MV-4-11 (cell line): ENCODE measurements around the gene TTC9B.

Experiments
- DNase-seq: peaks from one replicate; lab custom pipeline; 2025; lab: John Stamatoyannopoulos, UW

Gene TTC9B

DNA sequence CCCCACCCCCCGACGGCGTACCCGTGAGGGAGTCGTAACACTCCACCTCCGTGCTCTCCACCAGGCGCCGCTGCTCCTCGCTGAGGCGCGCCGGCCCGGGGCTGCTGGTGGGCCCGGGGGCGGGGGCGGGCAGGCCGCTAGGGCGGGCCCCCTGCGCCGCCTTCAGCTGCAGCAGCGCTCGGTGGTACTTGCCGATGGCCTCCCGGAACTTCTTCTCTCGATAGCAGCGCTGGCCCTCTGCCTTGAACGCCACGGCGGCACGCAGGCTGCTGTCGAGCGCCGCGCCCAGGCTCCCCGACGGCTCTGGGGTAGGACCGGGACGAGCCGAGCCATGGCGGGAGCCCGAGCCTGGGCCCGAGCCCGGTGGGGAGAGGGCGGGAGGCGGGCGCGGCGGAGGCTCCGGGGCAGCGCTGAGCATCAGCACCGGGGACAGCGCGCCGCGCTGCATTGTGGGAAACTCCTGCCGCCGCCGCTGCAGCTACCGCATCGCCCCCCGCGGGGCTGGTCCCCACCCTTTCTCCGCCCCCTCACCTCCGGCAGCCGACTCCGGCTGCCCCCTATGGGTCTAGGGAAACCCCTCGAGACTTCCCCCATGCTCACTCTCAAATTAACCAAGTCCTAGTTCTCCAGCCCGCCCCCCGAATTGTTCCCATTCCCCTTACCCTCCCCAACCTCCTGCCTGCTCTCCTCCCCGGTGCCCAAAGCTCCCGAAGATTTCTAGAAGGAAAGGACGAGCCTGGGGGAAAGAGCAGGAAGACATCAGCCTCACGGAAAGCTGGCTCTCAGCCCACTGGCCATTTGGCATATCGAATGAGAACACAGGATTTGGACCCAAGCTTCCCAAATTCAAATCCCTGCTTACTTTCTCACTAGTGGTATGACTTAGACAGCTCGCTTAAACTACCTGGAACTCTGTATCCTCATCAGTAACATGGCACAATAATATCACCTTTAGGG lies at the start of gene TTC9B:
Gene TTC9B (minus strand): TSS at position 451 of the 957 bp plus-strand sequence. CDS start 3 bp downstream, at position 448.
- no peak for DNase-seq

DNA sequence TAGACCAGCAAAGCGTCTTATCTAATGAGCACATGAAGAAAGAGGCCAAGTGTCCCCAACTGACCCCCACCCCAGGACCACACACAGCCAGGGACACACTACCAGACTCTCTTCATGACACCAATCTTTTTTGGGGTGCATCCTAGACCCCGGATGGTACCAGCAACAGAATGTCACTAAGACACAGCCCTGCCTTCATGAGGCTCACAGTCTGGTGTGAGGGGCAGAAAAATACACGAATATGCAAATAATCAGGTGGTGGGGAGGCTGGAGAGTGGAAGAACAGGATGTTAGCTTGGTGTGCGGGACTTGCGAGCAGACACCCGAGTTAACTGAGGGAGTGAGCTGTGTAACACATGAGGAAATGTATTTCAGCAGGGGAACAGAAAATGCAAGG lies 49.4 kb upstream of the TTC9B start:
- DNase-seq: no peak

DNA sequence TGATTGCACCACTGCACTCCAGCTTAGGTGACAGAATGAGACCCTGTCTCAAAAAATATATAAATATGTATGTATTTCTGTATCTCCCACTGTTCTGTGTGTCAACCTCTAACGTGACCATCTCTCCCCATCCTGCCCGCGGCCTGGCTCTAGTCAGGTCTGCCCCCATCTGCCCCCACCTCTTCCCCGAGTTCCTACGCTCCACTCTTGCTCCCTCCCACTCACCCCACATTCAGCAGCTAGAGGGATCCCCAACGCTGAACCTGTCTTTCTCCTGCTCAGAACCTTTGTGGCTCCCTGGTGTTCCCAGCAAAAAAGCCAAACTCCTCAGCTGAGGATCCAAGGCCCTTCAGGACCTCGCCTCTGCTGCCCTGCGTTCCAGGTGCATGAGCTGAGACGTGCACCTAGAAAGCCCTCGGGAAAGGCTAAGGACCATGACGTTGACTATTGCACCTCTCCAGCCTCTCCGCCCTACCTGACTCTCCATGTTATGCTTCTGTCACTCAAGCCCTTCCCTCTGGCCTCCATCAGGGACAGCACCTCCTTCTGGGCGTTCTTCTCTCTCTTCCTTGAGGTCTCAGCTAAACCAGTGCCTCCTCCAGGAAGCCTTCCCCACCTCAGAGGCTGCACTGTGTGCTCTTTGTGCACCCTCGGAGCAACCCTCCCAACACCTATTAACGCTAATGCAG lies 48.9 kb upstream of the TTC9B start:
- no peak for DNase-seq

DNA sequence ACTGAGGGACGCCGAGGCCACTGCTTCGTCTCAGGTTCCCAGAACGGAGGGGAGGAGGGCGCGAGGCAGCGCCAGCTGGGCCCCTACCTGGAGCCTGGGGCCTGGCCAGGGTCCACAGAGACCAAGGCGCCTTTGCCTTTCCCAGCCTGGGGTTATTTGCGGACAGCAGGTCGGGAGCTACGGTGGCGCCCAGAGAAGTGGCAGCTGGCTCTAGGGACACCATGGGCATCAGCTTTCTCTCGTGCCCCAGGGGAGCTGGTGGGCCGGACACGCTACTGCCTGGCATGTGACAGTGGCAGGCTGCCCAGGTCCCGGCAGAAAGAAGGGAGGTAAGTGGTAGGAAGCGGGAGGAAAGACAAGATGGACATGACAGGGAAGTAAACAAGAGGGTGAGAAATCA lies 47.9 kb upstream of the TTC9B start:
- DNase-seq: no peak

DNA sequence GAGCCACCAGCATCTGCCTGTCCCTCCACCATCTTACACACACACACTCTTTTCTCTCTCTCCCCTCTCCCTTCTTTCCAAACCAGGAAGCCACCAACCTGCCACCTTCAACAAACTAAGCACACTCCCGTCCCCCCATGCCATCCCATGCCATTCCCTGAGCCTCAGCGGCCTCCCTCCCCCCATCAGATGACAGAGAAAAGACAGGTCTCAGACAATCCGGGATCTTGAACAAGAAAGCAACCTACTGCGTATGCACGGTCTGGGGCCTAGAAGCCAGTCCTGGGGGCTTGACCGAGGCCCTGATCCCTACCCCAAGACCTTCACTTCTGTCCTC lies 47.5 kb upstream of the TTC9B start:
- no peak for DNase-seq

DNA sequence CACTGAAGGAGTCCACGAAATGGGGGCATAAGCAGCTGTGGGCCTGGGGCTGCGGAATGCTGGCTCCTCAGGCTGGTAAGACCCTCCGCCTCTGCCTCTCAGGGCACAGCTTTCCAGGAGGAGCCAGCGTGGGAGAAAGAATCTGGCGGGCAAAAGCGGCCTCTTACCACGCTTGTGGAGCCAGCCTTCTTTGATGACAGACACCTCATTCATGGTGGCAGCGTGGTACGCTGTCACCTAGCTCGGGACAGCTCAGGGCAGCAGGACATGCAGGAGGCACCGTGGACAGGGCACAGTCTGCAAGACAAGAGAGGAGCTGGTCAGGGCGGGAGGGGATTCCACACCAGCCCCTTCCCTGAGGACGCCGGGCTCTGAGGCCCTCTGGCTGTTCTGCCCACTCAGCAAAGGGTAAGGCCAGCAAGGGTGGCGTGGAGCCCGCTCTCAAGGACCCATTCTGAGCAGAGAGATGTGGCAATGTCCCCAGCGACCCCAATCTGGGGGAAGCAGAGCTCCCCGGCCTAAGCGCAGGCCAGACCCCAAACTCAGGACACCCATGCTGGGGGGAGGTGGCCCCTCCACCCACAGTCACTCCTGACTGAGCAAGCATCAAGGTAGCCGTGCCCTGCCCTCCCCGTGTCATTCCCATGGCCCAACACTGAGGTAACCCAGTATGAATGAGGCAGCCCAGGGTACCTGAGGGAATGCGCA lies 47.0 kb upstream of the TTC9B start:
- DNase-seq: no peak

DNA sequence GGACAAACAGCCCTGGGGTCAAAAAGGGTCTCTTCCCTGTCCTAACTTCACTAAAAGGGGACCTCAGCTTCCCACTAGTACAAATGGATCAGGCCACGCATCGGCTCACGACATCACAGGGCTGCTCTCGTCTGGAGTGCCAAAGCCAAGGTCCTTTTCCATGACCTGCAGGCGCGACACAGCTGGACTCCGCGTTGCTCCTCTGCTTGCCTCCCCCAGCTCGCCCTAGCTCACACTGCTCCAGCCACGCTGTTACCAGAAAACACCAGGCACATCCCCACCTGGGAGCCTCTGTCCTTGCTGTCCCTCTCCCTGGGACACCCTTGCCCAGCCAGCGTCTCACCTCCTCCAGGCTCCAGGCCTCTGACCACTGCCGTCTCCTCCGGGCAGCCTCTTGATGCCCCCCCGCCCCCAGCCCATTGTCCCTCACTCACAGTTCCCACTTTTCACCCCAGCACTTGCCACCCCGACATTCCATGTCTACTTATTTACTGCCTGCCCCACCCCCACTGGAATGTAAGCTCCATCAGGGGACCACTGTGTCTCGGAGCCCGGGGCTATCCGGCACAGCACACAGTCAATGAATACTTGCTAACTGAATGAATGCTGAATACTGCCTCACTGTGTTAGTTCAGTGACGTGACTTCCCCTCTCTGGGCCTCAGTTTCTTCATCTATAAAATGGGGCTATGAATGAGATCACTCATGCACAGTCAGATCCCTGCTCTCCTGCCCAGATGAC lies 46.3 kb upstream of the TTC9B start:
- no peak for DNase-seq

DNA sequence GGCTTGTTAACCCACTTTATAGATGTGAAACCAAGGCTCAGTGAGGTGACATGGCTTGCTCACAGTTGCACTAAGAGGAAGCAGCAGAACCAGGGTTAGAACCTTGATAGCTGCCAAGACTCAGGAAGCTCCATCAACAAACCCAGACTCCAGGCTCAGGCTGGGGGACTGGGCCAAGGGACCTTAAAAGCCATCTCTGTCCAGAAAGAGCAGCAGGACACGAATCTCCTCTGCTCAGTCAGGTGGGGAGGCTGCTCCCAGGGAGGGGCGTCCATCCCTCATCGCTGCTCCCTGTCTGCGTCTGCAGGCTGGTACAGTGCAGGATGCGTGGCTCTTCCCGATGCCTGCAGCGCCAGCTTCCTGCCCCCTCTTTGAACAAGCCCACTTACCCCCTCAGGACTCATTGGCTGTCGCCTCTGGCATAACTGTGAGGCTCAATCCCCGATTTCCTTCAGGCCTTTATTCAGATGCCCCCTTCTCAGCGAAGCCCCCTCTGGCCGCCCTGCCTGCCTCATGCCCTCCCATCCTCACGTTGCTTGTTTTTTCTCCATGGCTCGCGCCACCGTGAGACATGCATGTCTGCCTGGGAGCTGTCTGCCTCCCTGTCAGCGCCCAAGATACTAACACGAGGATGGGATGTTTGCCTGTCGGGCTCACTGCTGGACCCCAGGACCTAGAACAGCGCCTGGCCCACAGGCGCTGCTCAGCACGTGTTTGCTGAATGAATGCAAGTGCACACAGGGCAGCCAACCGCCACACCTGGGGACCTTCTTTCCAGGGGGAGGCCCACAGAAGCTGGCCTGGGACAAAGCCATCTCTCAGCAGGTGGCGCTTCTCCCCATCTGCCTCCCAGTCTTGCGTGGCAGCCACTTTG lies 45.5 kb upstream of the TTC9B start:
- no peak for DNase-seq

DNA sequence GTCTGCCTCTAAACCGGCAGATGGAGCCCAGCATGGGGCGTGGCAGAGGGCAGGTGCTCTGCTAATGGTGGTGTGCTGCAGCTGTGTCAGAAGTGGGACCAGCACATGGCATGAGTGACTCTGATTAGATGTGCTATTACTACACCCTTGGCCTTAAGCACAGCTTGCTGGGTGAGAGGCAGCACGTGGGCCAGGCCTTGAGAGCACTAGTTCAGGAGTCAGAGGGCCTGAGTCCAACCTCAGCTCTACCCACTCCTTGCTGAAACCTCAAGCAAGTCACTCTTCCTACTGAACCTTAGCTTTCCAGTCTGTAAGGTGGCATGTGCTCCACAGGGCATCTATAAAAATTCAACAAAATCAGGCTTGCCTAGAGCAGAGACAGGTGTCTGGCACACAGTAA lies 44.2 kb upstream of the TTC9B start:
- DNase-seq: no peak

DNA sequence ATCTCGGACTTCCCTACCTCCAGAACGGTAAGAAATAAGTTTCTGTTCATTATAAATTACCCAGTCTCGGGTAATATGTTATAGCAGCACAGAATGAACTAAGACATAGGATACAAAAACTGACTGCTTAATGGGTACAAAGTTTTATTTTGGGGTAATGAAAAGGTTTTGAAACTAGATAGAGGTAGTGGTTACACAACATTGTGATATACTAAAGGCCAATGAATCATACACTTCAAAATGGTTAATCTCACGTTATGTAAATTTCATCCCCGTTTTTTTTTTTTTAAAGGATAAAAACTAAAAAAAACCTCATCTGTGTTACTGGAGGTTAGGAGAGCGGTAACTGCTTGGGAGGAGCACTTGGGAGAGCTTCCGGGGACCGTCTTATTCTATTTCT lies 43.4 kb upstream of the TTC9B start:
- peak; percentile 77 for DNase-seq

DNA sequence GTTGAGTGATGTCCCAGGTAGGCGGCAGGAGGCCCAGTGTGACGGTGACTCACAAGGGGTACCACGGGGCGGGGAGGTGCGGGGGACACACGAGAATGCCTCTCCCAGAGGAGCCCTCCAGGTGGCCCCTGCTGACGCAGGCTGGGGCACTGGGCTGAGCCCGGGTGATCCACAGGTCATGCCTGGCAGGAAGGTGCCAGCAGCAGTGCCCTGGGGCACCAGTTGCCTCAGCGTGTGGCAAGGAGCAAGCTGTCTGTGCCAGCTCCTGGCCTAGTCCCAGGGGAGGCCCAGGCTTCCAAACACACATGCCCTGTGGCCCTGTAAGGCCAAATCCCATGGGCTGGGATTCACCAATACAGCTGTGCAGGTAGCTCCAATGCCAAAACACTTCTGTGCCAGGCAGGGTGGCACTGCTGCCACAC lies 38.9 kb upstream of the TTC9B start:
- DNase-seq: no peak

DNA sequence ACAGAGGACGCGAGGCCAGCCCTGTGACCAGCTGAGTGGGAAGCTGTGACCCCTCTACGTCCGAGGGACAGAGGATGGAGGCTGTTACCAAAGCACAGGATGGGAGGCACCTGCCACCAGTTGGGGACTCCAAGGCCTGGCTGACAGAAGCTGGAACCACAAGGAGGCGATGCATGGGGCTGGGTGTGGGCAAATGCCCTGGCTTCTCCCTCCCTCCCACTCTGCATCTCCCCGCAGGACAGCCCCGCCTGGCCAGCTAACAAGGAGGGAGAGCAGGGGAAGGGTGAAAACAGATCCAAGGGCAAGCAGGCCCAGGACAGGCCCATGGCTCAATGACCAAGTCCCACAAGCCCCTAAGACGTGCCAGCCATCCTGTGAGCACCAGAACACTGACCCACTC lies 38.3 kb upstream of the TTC9B start:
- DNase-seq: no peak

DNA sequence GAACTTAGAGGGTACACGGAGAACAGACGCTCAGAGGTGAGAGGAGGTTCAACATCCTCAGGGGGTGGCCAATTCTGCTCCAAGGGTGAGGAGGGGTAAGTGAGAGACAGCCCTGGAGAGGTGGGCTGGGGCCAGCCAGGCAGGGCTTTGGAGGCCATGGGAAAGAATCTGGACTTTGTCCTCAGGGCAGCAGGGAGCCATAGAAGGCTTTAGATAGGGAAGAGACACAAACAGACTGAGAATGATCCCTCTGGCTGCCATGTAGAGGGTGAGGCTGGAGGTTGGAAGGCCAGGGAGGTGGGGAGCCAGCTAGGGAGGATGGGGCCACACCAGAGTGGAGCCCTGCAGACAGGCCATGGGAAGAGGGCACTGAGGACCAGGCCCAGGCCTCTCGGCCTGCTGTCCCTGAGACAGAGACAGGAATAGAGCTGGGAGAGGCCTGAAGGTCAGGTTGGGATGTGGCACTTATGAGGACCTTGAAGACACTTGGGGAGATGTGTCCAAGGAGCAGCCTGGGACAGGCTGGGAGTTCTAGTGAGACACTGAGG lies 37.5 kb upstream of the TTC9B start:
- no peak for DNase-seq

DNA sequence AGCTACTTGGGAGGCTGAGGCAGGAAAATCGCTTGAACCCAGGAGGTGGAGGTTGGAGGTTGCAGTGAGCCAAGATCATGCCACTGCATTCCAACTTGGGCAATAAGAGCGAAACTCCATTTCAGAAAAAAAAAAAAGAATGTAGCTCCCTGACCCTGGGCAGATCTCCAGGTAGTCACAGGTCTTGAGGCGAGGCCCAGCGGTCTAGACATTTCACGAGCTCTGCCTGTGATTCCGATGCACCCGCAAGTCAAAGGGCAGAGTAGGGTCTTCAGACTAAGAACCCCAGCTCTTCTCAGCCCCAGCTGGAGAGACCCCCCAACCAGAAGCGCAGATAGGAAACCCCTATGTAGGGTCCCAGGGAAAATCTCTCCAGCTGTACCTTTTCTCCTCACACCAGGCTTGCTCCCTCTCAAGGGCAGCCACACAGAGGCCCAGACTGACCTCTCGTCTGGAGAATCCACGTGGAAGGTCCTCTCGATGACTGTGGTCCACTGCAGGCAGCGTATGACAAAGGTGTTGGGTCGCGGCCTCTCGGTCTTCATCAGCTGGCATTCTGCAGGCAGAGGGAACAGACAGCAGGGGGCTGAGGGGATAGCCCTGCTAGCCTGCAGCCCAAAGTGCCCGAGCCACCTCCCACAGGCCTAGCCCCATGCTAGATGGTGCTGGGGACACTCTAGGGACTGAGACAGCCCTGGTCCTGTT lies 36.7 kb upstream of the TTC9B start:
- no peak for DNase-seq

DNA sequence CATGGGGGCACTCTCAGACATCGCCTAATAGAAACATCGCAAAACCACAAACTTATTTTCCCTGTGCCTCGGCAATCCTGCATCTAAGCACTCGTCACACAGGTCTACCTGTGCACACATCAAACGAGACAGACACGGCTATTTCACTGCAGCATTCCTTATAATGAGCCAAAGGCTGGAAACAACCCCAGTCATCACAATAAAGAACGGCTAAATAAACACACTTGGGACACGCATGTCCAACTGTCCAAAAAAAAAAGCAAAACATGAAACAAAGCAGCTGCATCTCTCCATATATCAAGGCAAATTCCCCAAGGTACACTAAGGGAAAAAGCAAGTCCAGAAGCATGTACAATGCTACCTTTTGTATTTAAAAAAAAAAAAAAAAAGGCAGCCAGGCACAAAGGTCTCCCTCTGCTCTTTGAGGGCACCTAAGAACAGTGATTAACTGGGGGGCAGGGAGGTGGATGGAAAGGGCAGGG lies 35.5 kb upstream of the TTC9B start:
- DNase-seq: no peak

DNA sequence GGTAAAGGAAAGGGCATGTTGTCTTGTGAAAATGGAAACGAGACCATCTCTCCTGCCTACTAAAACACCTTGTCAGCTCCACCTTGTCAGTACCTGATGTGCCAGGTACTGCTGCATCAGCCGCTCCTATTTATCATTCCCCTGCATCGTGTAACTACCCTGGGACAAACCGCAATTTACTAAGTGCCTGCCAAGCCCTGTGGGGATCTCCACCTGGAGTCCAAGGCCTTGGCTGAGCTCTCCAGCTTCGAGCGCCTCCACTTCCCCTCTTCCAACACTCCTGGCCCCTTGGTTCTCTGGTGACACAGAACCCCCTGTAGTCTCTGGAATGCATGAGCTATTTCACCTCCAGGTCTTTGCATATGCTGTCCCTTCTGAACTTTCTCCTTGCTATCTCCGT lies 34.2 kb upstream of the TTC9B start:
- DNase-seq: no peak

DNA sequence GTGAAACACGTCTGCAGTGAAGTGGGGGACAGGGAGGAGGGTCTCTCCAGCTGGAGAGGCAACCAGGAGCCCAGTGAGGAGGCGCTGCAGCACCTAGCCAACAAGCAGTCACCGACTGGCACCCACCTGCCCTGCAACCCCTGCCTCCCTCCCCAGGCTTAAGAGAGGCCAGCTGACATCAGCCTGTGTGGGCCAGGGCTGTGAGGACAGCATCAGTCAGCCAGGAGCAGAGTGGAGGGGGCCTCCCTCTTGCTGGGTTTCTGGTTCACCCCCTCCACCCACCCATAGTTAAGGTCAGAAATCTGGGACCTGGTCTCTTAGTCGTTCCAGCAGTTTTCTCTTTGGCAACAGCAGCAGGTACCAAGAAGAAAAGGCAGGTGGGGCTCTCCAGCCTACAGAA lies 33.8 kb upstream of the TTC9B start:
- no peak for DNase-seq

DNA sequence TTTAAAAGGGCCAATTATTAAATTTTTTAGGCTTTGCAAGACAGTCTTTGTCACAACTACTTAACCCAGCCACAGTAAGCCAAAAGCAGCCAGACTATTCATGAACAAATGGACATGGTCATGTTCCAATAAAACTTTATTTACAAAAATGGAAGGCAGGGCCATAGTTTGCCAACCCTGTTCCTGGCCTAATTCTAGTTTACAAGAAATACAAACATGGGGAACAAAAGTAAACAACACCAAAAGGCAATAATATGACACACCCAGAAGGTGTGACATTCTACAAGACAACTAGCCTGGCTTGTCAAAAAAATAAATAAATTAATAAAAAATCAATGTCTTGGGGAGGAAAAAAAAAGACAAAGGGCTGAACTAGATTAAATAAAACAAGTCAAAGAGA lies 33.1 kb upstream of the TTC9B start:
- DNase-seq: no peak

DNA sequence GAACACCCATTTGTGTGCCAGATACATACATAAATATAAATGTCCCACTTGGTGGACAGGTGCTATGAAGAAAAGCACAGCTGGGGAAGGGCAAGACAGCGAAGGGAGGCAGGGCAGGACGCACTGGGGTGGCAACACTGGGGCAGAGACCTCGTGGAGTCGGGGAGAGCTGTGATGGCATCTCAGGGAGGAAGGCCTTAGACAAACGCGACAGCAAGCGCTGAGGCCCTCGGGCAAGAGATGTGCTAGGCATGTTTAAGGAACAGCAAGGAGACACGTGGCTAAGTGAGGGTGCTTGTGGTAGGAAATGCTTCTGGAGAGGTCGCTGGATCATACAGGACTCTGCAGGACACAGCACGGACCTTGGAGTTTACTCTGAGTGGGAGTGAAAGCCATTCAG lies 31.6 kb upstream of the TTC9B start:
- DNase-seq: no peak

DNA sequence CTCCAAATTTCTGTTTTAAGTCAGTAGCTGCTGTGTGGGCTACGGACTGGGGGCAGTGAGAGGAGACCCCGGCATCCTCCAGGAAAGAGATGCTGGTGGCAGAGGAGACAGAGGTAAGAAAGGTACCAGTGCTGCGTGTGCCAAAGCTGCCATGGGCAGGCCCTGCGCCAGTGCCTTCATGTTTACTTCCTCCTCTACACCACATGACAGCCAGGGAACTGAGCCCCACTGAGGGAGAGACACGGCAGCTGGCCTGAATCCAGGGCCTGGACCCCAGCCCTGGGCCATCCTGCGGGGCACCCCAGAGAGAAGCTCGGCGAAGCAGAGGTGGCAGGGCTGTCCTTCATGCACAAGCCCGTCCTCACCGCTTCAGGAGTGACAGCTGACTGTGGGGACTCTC lies 31.0 kb upstream of the TTC9B start:
- no peak for DNase-seq
